OCI-LY1 (cell line): ENCODE results near the gene WDR82.

Source experiments
- H2AFZ ChIP-seq: fragments of 200-600 bp; sonication (generic), shearing (Covaris generic); 2 replicates; pipeline ENCODE4 v1.6.0; 2014; ENCODE audit warnings: antibody characterized with exemption, mild to moderate bottlenecking, low read length
- H3F3A ChIP-seq: fragments of 200-600 bp; sonication (generic), shearing (Covaris generic); 2 replicates; pipeline ENCODE4 v1.6.0; 2014; ENCODE audit warnings: mild to moderate bottlenecking, antibody characterized with exemption, low read length, moderate library complexity; ENCODE audit not compliant: insufficient read depth
- H3K27ac ChIP-seq: fragments of 200-600 bp; sonication (generic); 2 replicates; pipeline ENCODE4 v1.5.1; 2014; ENCODE audit warnings: low read length, mixed run types, mild to moderate bottlenecking, low read depth; ENCODE audit not compliant: poor library complexity, severe bottlenecking
- H3K27me3 ChIP-seq: fragments of 200-600 bp; sonication (generic); 2 replicates; pipeline ENCODE4 v1.6.0; 2014; ENCODE audit warnings: antibody characterized with exemption, mild to moderate bottlenecking, low read length, moderate library complexity; ENCODE audit not compliant: insufficient read depth
- H3K36me3 ChIP-seq: fragments of 200-600 bp; sonication (generic); 2 replicates; pipeline ENCODE4 v1.6.1; 2014; ENCODE audit warnings: mild to moderate bottlenecking, antibody characterized with exemption, low read length, moderate library complexity, mixed read lengths; ENCODE audit not compliant: insufficient read depth
- H3K4me1 ChIP-seq: fragments of 200-600 bp; sonication (generic); 2 replicates; pipeline ENCODE4 v1.5.1; 2014; ENCODE audit warnings: mild to moderate bottlenecking, low read length, moderate library complexity; ENCODE audit not compliant: insufficient read depth, severe bottlenecking
- H3K4me2 ChIP-seq: fragments of 200-600 bp; sonication (generic), shearing (Covaris generic); 2 replicates; pipeline ENCODE4 v1.6.1; 2014; ENCODE audit warnings: low read length
- H3K4me3 ChIP-seq: fragments of 200-600 bp; sonication (generic); 2 replicates; pipeline ENCODE4 v1.5.1; 2014; ENCODE audit warnings: low read length, low read depth, mild to moderate bottlenecking, mixed read lengths; ENCODE audit not compliant: poor library complexity, severe bottlenecking
- H3K79me2 ChIP-seq: fragments of 200-600 bp; shearing (Covaris generic); 2 replicates; pipeline ENCODE4 v1.6.1; 2016; ENCODE audit warnings: mixed run types, low read length, mixed read lengths; ENCODE audit not compliant: insufficient read depth
- H3K9ac ChIP-seq: fragments of 200-600 bp; sonication (generic), shearing (Covaris generic); 2 replicates; pipeline ENCODE4 v1.6.1; 2014; ENCODE audit warnings: mild to moderate bottlenecking, low read length, mixed read lengths
- H3K9me2 ChIP-seq: fragments of 200-600 bp; sonication (generic), shearing (Covaris generic); 2 replicates; pipeline ENCODE4 v1.6.1; 2014; ENCODE audit warnings: low read depth, mild to moderate bottlenecking, low read length, mixed read lengths
- H3K9me3 ChIP-seq: fragments of 200-600 bp; shearing (Covaris generic); 2 replicates; pipeline ENCODE4 v1.6.1; 2014; ENCODE audit warnings: low read length, mixed read lengths
- H4K20me1 ChIP-seq: fragments of 200-600 bp; sonication (generic), shearing (Covaris generic); 2 replicates; pipeline ENCODE4 v1.6.0; 2016; ENCODE audit warnings: mild to moderate bottlenecking, low read length; ENCODE audit not compliant: insufficient read depth
- EZH2 ChIP-seq: fragments of 200-600 bp; sonication (generic), shearing (Covaris generic); IDR thresholded peaks from 2 replicates; pipeline ENCODE4 v1.8.0; 2017; ENCODE audit warnings: borderline replicate concordance, mixed run types, mild to moderate bottlenecking, antibody characterized with exemption, low read length, moderate library complexity, mixed read lengths
- TF ChIP-seq, protein P1 (sequence below): fragments of 200-600 bp; sonication (generic), shearing (Covaris generic); IDR thresholded peaks from 2 replicates; pipeline ENCODE4 v1.5.1; 2017; ENCODE audit warnings: mild to moderate bottlenecking, antibody characterized with exemption, low read length, moderate library complexity, mixed read lengths

The WDR82 gene

DNA sequence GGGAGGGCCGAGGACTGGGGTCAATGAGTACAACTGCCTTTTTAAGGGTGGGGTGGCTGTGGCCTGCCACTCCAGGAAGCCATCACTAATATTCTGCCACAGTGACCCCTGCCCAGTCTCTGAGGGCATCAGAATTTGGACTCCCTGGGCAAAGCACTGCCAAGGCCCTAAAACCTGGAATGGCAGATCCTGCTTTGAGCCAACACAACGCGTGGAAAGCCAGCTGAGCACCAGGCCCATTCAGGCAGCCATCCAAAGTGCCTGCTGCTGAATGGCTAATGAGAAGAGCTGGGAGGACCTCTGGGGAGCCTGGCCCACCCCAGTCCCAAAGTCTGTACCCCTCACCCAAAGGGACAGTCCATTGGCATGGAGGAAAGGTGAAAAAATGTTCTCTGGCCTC lies 44.5 kb downstream of the WDR82 start:
- H3K9ac ChIP-seq = no peak overlapping the region
- no peak for TF ChIP-seq EZH2
- TF ChIP-seq, protein P1, sequence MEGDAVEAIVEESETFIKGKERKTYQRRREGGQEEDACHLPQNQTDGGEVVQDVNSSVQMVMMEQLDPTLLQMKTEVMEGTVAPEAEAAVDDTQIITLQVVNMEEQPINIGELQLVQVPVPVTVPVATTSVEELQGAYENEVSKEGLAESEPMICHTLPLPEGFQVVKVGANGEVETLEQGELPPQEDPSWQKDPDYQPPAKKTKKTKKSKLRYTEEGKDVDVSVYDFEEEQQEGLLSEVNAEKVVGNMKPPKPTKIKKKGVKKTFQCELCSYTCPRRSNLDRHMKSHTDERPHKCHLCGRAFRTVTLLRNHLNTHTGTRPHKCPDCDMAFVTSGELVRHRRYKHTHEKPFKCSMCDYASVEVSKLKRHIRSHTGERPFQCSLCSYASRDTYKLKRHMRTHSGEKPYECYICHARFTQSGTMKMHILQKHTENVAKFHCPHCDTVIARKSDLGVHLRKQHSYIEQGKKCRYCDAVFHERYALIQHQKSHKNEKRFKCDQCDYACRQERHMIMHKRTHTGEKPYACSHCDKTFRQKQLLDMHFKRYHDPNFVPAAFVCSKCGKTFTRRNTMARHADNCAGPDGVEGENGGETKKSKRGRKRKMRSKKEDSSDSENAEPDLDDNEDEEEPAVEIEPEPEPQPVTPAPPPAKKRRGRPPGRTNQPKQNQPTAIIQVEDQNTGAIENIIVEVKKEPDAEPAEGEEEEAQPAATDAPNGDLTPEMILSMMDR = no peak
- H3K79me2 ChIP-seq = peaks cover 8% of the 10 kb centered on the region
- no peaks in the 10 kb centered on the region for H3K9me3 ChIP-seq
- no peaks in the 10 kb centered on the region for H3K9me2 ChIP-seq
- no peak overlapping the region for H3K27ac ChIP-seq
- no peaks in the 10 kb centered on the region for H4K20me1 ChIP-seq
- H2AFZ ChIP-seq = no peak overlapping the region
- H3K4me2 ChIP-seq = no peak overlapping the region
- no peaks in the 10 kb centered on the region for H3K27me3 ChIP-seq
- H3K4me3 ChIP-seq = no peak overlapping the region
- no peaks in the 10 kb centered on the region for H3F3A ChIP-seq
- peaks cover 30% of the 10 kb centered on the region; the same call in 1 of the 2 replicates for H3K36me3 ChIP-seq
- peaks cover 30% of the 10 kb centered on the region for H3K4me1 ChIP-seq

GRCh38 chr3:52233108-52233591 lies 45.3 kb downstream of the WDR82 start:
- Histone ChIP-seq H3K79me2 (peaks cover 4% of the 10 kb centered on the region), H3K9me2 (no peaks in the 10 kb centered on the region), H2AFZ (no peak overlapping the region), H3K9ac (no peak overlapping the region), H3K27ac (no peak overlapping the region), H3F3A (no peaks in the 10 kb centered on the region), H3K27me3 (no peaks in the 10 kb centered on the region), H3K4me1 (peaks cover 28% of the 10 kb centered on the region), H3K4me3 (no peak overlapping the region), H3K9me3 (no peaks in the 10 kb centered on the region), H3K36me3 (peaks cover 34% of the 10 kb centered on the region; the same call in 1 of the 2 replicates), H3K4me2 (no peak overlapping the region), H4K20me1 (no peaks in the 10 kb centered on the region)
- TF ChIP-seq, protein P1 = no peak
- TF ChIP-seq EZH2 = no peak

GRCh38 chr3:52232279-52233107 lies 46.0 kb downstream of the WDR82 start:
- Histone ChIP-seq H3K27ac (peak overlapping the region; percentile 17), H3K4me1 (peaks cover 21% of the 10 kb centered on the region), H4K20me1 (no peaks in the 10 kb centered on the region), H3K9me2 (no peaks in the 10 kb centered on the region), H3K79me2 (no peaks in the 10 kb centered on the region), H2AFZ (no peak overlapping the region), H3K9me3 (no peaks in the 10 kb centered on the region), H3K4me3 (no peak overlapping the region), H3F3A (no peaks in the 10 kb centered on the region), H3K9ac (no peak overlapping the region; the same call in 1 of the 2 replicates), H3K36me3 (peaks cover 34% of the 10 kb centered on the region; the same call in 1 of the 2 replicates), H3K4me2 (no peak overlapping the region; the same call in 1 of the 2 replicates), H3K27me3 (no peaks in the 10 kb centered on the region)
- TF ChIP-seq EZH2 = no peak
- TF ChIP-seq, protein P1 = peak; percentile 33; the same call in 1 of the 2 replicates
